Measurements from ENCODE around the gene TSPAN31.

- no peak for TF ChIP-seq CTCF (IDR thresholded peaks at IDR 0.05; ENCODE audit: low read length)
- no peak for TF ChIP-seq EZH2 (IDR thresholded peaks at IDR 0.05; ENCODE audit: borderline replicate concordance, low read length)
Observed at GRCh38 chr12:57720606-57721595, 23.9 kb upstream of the TSPAN31 start.
